Forelimb muscle (tissue), 1 donor: Measurements from ENCODE around the gene OGFOD1. TPM values are rescaled to one million over a fixed set of nuclear protein-coding genes. Genes with fewer than 3 reads are reported as not detected.
A peak's percentile ranks its signal among the peaks of the same experiment; 100 is the strongest.
"Not testable (repeated sequence)": the region's sequence is repeated elsewhere in the genome, so short reads cannot be mapped to it uniquely, and the experiment has no call there.

Source experiments
- DNase-seq: peaks from one replicate; pipeline ENCODE4 v3.0.0-alpha.2; 2013; ENCODE audit warnings: low read depth
- polyA plus RNA-seq: library from polyadenylated mRNA; unstranded; fragments of 120-200 nt; gene quantifications from one replicate; pipeline ENCODE4 v1.2.1, GENCODE V29; 2013; ENCODE audit not compliant: insufficient read length

OGFOD1 gene
- polyA plus RNA-seq, 1 donor = 36.5 TPM

DNA sequence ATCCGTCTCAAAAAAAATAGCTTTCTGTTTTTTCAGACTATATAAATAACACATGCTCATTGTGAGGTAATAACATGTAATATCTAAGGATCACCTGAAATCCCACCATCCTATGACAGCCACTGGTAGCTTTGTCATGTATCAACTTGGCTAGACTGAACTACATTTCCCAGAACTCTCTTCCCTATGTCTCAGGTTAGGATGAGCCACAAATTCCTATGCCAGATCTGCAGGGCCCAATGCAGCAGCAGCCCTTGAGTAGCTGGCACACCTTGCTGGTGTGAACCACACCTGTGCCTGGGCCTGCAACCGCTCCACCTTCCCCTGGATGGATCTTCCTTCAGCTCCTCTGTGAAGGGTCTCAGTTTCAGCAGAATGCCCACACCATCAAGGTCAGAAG lies 28.1 kb downstream of the OGFOD1 start:
- no peak for DNase-seq

DNA sequence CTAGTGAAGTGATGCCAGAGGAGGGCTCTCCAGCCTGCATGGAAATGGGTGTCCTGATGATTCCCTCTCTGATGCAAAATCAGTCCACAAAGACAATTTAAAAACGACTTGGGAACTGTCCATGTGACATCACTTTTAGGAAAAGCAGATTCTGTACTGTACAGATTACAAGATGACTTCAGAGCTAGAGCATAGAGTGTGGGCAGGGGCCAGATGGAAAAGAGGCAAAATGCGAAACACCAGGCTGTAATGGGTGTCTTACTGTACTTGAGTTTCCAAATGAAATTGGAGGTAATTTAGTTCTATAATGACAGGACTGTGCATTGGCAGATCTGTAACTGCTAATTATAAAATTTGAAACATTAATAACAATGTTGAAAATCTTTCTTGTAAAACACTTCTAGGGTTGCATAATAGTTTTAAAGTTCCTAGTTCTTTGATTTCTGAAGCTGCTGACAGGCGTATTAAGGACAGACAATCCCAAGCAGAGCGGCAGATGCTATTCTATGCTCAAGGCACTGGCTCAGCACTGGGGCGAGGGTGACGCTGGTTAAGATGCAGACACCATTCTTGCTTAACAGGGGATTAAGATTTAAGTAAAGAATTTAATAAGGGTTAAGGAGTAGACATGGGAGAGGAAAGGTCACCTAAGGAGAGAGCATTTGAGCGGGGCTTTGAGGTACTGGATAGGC lies 29.6 kb downstream of the OGFOD1 start:
- DNase-seq = no peak

DNA sequence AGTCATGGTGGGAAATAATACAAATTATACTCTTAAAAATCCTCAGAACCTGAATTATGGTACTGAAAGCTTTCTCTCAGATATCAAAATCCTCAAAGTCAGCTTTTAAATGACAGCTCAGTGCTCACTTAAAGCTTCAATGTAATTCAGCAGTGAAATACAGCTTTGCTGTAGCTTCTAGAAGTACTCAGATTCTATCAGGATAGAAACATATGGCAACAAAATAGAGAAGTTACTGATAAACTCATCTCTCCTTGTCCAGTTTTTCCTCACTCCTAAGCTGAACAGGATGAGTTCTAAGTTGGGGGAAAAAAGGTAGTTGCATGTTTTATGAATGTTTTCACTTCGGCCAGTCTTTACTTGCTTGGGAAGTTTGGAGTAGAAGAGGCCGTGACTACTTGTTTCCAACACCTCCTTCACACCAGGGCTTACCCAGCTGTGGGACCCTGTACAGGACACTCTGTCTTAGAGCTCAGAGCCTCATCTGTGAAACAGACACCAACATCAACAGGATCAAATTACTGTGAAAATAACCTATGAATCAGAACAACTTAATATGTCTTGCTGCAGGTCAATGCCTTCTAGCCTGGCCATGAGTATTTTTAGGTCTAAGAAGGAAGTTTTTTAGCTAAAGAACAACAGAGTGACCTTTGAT lies 30.2 kb downstream of the OGFOD1 start:
- no peak for DNase-seq

DNA sequence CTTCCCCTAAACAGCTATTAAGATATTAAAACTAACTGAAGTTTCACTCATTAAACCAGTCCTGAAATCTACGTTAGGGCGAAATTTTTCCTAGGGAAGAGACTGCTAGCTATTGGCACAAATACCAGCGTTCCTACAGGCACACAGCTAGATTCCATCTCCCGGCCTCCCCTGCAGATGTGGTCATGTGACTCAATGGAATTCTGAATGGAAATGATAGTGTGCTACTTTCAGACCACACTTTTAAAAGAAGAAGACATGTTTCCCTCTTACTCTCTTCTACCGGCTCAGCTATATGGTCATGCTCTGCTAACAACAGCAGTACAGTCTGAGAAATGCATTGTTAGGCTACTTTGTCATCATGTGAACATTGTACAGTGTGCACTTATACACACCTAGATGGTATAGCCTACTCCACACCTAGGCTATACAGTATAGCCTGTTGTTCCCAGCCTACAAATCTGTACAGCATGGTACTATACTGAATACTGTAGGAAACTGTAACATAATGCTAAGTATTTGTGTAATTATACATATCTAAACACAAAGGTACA lies 31.4 kb downstream of the OGFOD1 start:
- no peak for DNase-seq

DNA sequence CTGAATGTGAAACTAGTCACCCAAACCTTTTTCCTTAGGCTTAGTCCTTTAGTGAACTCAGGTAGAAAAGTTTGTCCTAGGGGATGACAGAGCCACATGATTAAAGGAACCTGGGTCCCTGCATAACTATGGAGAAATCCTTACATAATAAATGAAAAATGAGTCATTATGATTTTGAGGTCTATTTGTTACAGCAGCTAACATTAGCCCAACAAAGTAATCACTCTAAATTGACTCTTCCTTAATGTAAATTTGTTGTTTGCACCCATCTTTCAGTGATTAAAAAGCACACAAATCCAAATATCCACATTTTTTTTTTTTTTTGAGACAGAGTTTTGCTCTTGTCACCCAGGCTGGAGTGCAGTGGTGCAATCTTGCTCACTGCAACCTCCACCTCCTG lies 32.0 kb downstream of the OGFOD1 start:
- no peak for DNase-seq

DNA sequence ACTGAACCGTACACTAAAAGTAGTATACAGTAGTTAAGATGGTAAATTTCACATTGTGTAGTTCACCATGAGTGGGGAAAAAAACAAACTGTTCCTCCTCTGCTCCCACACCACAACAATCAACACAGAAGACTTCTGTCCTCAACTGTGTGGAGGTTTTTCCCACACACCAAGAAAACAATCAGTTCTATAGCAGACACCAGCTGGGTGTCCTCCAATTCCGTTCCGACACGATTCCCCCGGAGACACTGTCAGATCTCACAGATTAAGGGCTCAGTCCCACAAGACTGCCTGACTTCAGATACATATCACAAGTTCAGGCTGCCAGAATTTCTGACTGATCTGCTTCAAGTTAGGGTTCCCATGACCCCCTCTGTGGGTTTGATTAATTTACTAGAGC lies 36.7 kb downstream of the OGFOD1 start:
- no peak for DNase-seq

DNA sequence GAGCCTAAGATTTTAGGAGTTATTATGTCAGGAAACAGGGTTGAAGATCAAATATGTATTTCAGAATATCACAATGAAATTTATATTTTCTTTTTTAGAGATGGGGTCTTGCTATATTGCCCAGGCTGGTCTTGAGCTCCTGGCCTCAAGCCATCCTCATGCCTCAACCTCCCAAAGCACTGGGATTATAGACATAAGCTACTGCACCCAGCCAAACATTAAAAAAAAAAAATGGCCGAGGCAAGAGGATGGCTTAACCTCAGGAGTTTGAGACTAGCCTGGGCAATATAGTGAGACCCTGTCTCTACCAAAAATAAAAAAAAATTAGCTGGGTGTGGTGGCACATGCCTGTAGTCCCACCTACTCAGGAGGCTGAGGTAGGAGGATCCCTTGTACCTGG lies 37.5 kb downstream of the OGFOD1 start:
- DNase-seq = not testable (repeated sequence)

DNA sequence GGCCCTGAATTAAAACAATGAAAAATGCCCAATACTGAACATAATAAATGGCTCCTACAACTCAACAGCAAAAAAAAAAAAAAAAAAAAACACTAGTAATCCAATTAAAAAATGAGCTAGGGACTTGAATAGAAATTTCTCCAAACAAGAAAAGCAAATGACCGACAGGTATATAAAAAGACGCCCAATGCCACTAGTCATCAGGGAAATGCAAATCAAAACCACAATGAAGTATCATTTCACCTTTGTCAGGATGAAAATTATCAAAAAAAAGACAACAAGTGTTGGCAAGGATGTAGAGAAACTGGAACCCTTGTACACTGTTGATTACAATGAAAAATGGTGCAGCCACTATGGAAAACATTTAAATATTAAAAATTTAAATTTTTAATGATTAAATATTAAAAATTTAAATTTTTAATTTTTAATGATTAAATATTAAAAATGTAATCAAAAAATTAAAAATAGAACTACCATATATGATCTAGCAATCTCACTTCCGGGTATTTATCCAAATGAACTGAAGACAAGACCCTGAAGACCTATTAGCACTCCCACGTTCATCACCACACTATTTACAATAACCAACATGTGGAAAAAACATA lies 40.4 kb downstream of the OGFOD1 start:
- no peak for DNase-seq

DNA sequence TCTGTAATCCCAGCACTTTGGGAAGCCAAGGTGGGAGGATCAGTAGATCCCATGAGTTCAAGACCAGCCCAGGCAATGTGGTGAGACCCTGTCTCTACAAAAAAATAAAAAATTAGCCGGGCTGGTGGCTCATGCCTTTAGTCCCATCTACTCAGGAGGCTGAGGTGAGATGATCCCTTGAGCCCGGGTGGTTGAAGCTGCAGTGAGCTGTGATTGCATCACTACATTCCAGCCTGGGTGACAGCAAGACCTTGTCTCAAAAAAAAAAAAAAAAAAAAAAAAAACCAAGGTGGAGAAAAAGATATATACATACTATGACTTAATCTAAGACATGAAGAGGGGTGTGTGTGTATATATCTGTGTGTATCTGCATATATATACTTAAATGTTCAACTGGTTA lies 41.8 kb downstream of the OGFOD1 start:
- no peak for DNase-seq

DNA sequence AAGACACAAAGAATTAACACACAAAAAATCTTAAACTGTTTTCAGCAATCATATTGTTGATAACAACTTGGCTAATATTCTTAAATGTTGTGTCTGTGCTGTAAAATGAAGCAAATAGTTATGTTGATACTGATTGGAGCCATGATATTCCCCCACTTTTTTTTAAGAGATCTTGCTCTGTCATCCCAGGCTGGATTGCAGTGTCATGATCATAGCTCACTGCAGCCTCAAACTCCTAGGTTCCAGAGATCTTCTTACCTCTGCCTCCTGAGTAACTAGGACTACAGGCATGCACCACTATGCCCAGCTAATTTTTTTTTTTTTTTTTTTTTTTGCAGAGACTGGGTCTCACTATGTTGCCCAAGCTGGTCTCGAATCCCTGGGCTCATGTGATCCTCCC lies 42.5 kb downstream of the OGFOD1 start:
- no peak for DNase-seq

DNA sequence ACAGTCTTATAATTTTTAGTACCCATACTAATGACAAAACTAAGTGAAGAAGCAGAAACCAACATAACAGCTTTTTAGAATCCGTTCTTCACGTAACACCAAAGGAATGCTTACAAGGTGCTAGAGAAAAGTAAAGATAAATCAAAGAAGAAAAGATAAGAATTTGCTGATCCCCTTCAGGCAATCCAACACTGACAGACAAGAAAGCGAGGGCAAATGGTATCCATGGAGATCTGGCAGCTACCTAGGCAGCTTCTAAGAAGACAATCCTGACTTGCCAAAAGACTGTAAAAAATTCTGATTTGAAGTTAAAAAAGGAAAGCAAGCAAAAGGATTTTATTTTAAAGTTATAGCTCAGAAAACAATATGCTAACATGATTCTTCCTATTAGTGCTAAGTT lies 53.8 kb downstream of the OGFOD1 start:
- no peak for DNase-seq

DNA sequence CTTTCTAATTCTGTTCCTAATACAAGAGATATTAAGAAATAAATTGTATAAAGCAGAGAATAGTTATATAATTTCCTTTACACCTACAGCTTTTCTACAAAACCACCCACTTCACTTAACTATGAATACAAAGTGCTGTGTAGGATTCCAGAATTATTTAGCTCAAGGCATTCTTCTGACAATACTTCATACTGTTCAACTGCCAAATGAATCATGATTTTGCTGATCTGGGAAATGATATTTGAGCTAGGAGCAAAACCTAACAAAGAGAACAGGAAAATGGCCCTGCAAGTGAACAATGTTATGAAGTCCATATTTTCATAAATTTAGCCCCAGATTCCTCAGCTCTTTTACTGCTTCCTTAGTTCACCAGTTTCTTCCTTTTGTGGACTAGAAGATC lies 55.6 kb downstream of the OGFOD1 start:
- DNase-seq = no peak

DNA sequence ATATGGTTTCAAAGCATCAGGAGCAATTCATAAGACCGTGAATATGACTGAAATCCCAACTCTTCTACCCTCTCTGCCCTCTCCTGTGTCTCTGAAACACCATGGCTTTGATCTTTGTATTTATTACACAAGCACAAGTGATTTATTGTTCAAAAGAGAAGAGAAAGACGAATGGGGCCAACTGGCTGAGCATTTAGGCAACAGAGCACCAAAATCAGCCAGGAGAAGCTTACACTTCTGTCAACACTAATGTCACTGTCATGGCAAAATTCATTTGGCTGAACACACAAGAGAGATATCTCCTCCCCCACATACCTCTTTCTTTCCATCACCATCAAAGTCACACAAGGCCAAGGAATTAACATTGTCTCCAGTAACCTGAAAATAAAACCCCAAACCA lies 59.2 kb downstream of the OGFOD1 start:
- DNase-seq = no peak

DNA sequence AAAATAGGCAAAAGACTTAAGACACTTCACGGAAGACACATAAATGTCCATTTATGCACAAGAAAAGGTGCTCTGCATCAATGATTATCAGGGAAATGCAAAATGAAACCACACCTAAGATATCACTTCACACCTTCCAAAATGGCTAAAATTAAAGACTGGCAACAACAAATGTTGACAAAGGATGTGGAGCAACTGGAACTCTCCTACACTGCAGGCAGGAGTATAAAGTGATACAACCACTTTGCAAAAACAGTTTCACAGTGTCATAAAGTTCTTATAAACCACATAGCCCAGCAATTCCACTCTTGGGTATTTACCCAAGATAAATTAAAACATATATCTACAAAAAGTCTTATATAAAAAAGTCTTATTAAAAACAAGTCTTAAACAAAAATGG lies 60.7 kb downstream of the OGFOD1 start:
- DNase-seq = no peak

DNA sequence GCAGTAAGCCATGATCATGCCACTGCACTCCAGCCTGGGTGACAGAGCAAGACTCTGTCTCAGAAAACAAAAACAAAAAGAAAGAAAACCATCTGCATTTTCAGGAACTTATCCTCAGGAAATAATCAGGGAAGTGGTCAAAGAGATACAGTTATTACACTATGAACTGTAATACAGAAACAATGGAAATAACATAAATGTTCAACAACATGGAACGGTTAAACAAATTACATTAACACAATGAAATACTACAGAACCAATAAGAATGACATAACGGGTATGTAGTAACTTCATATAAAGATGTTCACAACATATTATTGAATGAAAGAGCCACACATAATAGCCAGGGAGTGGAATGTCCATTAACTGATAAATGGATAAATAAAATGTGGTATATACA lies 61.7 kb downstream of the OGFOD1 start:
- DNase-seq = no peak

DNA sequence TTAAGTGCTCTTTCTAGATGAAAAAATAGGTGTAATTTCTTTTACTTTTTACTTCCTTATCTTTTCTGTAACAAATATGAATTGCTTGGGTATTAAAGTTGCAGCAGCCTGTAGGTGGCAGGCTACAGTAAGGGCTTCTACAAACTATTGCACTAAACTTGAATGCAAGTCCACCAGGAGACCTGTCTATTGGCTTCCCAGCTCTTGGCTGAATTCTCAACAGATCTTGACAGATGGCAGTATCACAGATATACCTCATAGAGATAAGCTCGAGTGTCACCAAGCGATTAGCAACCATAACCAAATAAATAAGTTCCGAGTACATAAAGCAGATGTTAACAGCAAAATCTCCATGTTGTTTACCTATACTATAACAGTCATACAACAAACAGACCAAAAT lies 62.6 kb downstream of the OGFOD1 start:
- no peak for DNase-seq

DNA sequence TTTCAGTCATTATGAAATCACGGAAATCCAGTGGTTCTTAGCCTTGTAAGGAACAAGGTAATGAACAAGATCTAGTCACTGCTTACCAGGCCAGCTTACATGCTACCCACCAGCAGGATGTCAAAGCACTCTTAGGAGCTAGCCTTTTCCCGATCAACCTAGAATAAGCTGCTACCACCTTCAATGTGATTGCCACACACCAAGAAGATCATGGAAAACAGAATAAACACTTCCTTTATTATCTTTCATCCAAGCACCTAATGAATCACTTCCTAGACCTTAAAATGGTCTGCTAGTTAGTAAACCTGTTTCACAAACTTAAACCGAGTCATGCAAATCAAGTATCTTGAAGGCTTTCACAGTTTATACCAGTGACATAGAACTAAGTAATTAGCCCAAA lies 63.5 kb downstream of the OGFOD1 start:
- no peak for DNase-seq

DNA sequence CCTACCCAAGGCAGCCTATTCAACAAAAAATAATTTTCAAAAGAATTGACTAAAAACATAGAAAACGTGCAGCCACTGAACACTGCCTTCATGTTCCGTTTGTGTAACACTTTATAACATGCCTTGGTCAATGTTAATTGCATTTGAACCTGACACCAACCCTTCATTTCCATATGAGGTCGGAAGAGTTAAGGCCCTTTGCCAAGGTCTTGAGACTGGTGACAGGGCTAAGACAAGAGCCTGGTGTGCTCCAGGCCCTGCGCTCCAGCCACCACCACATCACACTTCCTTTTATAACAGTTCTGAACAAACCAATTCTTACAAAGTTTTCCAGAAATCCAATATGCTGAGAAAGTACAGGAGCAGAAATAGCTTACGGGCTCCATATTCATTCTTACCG lies 64.3 kb downstream of the OGFOD1 start:
- DNase-seq = no peak

DNA sequence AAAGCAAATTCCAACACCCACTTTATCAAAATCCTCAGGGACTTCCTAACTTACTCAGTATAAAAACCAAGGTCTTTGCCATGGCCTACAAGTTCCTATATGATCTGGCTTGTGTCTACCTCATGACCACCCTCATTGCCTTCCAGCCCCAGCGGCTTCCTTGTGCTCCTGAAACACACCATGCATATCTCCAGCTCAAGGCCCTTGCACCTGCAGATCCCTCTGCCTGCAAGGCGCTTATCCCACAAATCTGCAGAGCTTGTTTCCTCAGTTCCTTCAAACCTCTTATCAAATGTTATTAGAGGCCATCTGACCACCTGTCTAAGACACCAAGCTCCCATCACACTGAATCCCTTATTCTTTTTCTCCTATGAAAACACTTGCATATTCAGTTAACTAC lies 65.9 kb downstream of the OGFOD1 start:
- no peak for DNase-seq

DNA sequence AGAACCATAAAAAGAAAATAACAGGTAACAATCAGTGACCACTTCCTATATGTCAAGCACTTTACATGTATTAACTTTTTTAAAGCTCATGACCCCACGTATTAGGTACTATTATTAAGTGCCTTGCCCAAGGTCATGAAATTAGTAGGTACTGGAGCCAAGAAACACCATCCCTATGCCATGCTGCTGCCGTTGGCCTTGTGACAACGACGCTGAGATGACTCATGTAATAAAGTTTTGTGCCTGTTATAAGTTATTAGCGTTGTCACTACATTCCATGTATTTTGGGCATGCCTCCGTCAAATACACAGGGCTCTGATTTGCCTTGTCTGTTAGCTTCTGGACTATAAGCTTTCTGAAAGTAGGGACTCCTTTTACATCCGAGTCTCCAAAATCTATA lies 67.1 kb downstream of the OGFOD1 start:
- no peak for DNase-seq

DNA sequence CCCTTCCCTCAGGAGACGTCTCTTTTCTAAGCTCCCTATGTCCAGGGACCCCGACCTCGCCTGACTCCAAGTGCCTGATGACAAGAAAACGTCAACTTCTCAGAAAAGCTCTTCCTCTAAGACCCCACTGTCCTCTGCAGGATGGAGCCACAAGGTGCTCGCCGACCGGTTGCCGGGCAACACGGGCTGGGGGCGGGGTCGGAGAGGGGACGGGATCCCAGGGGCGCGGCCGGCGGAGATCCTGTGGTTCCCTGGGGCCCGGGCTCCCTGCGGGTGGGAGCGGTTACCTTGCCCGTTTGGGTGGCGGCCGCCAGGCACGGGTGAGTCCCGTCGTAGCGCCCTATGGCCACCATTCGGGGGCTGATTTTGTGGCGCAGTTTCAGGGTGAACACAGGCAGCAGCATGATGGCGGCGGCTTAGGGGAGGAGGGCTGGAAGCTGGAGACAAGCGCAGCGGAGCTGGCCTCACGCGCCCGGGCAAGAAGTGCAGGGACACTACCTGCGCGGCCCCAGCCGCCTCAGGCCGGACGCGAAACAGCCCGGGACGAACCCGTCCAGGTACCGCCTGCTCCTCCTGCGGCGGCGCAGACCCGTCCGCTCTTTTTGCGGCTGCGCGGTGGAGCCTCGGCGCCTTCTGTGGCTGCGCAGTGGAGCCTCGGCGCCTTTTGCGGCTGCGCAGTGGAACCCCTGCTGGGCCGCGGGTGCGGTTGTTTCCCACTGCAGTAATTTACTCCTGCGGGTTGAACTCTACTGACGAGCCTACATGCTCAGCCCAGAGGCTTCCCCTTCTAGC lies 68.3 kb downstream of the OGFOD1 start, which contains the start of gene BBS2:
Gene BBS2 (minus strand): TSS at position 566 of the 792 bp plus-strand sequence. CDS start 162 bp downstream, at position 404.
- DNase-seq = peak; percentile 60

DNA sequence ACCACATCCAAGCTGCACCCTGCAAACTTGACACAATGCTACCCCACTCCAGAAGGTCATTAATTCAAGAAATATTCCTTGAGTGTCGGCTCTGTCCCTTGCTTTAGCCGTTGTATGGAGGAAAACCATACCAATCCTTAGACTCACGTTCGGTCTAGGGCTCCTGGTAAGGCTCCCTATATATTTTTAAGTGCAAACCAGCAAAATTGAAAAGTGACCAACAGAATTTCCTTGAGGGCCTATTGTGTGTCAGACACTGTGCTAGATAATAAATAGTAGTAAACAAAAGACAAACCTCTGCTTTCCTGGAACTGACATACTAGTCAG lies 68.9 kb downstream of the OGFOD1 start:
- DNase-seq = no peak
